Vagina (tissue), 2 donors: Measurements from ENCODE around the gene PSD2.

Experiments used
- CTCF ChIP-seq, 3 experiments: fragments of 450-650 bp in 2 of 3; fragments of 200-600 bp in 1 of 3; sonication (generic) in 1 of 3; IDR thresholded peaks; one replicate each; pipeline ENCODE4 v1.5.1; 2017 to 2019; ENCODE audit warnings: antibody characterized with exemption in 3 of 3, mild to moderate bottlenecking in 2 of 3, moderate library complexity in 2 of 3
- POLR2A ChIP-seq, 2 donors: fragments of 450-650 bp; IDR thresholded peaks; one replicate each; pipeline ENCODE4 v1.6.1; 2017; ENCODE audit warnings: antibody characterized with exemption in 2 of 2, mild to moderate bottlenecking in 2 of 2, moderate library complexity in 2 of 2

- no peak for TF ChIP-seq CTCF (IDR thresholded peaks at IDR 0.05)
- no peak for TF ChIP-seq POLR2A (IDR thresholded peaks at IDR 0.05)
Measured at GRCh38 chr5:139751236-139751635, 44.4 kb upstream of the PSD2 start.
